Activated CD4-positive, CD25-positive, alpha-beta regulatory T cell (primary cell): ENCODE results near the gene LYRM2.

Source experiments
- DNase-seq, 4 experiments: peaks; one replicate each; lab custom pipeline; 2025; lab: John Stamatoyannopoulos, UW

Gene LYRM2, protein sequence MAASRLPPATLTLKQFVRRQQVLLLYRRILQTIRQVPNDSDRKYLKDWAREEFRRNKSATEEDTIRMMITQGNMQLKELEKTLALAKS

GRCh38 chr6:89638320-89639195, at the start of gene LYRM2:
Gene LYRM2, minus strand, starts transcription at chr6:89638747. Its CDS starts 31 bp downstream, at chr6:89638716.
- peak; percentile 84 to 90 (median 86) for DNase-seq

DNA sequence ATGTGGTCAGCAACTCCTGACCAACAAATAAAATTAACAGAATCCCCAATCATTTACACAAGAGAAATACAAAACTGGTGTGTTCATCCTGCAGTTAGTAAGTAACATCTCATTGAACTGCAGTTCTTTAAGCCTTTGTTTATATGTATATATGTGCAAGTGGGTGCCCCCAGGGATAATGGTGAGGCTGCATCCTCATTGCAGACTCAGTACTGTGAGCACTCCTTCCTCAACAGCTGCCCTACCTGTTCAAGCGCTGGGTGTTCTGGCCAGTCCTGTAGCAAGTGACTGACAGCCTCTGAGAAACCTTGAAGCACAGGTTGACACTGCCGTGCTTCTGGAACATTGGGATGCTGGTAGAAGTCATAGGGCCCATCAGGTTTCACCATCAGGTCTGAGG, 49.8 kb upstream of the LYRM2 start:
- no peak for DNase-seq

DNA sequence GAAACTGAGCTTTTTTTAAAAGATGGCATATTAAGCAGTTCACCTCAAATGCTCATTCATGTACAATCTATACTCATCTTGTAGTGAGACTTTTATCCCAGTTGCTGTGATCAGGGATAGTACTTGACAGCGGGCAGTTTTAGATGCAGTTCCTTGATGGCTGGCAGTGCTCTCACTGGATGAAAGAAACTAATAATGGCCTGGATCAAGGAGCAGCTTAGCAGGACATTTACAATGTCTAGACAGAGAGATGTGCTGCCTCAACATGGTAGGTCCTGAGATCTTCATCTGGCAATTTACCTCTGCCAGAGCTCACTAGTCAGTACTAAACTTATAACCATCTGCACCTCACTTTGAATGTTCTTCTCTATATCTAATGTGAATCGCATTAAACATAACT, 46.8 kb upstream of the LYRM2 start:
- DNase-seq = no peak

- DNase-seq = no peak
Observed at GRCh38 chr6:89682991-89683390, 44.4 kb upstream of the LYRM2 start.

DNA sequence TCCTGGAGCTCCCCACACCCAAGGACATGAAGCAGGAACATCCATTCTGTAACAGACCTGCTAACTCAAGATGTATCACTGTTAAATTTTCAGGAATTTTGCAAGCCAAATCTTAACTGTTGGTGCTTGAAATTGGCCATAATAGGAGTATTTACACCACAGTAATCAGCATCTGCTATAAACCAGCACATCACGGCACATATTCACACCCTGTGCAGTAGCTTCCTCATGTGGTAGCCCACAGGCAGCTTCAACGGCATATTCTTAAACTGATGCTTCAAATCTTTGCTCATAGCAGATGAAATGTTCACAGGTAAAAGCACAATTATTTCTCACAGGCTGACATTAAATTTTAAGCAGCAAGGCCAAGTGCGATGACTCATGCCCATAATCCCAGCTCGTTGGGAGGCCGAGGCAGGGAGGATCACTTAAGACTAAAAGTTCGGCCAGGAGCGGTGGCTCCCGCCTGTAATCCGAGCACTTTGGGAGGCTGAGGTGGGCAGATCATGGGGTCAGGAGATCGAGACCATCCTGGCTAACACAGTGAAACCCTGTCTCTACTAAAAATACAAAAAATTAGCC, 43.5 kb upstream of the LYRM2 start:
- DNase-seq = no peak

GRCh38 chr6:89680551-89680950, 42.0 kb upstream of the LYRM2 start:
- DNase-seq = no peak

- DNase-seq = no peak
Observed at GRCh38 chr6:89680150-89680549, 41.6 kb upstream of the LYRM2 start.

DNA sequence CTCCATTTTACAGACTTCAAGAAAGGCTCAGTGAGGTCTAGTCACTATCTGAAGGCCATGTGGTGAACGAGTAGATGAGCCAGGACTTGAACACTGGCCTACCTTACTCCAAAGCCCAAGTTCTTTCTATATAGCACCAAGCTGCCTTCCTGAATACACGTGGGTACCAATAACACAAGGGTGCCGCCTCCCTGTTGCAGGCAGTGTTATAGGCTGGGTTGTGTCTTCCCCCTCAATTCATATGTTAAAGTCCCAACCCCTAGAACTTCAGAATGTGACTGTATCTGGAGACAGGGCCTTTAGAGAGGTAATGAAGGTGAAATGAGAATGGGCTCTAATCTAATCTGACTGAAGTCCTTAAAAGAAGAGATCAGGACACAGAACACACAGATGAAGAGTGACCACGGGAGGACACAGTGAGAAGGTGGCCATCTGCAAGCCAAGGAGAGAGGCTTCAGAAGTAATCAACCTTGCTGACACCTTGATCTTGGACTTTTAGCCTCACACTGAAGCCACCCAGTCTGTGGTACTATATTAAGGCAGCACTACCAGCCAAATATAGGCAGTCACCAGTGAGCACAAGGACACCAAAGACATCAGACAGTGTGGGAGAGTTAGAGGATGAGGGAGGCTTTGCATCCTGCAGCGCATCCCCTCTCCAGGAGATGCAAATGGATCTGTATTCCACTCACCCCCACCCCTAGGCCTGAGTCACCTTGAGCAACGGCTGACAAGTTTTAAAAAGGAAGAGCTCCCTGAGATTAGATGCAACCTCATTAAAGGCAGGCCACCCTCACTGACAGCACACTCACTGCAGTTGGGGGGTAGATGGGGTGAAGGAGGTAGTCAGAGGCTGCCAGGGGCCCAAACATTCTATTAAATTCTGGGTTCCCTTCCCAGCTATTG, 40.9 kb upstream of the LYRM2 start:
- no peak for DNase-seq

DNA sequence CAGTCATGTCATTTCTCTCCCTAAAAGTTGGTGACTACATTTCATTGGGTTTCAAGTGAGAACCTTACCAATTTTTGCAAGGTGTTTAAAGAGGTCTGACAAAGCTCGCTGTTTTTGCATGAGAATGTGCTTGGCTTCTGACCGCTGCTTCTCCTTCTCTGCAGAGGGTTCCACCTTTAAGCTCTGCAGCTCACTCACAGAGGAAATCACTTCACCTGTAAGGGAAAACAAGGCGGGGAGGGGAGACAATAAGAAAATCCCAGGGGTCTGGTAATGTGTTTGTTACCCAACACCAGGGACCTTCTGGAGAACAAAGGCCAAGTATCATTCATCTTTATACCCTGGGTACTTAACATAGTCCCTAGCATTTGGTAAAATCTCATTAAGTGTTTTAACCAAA, 40.0 kb upstream of the LYRM2 start:
- no peak for DNase-seq

DNA sequence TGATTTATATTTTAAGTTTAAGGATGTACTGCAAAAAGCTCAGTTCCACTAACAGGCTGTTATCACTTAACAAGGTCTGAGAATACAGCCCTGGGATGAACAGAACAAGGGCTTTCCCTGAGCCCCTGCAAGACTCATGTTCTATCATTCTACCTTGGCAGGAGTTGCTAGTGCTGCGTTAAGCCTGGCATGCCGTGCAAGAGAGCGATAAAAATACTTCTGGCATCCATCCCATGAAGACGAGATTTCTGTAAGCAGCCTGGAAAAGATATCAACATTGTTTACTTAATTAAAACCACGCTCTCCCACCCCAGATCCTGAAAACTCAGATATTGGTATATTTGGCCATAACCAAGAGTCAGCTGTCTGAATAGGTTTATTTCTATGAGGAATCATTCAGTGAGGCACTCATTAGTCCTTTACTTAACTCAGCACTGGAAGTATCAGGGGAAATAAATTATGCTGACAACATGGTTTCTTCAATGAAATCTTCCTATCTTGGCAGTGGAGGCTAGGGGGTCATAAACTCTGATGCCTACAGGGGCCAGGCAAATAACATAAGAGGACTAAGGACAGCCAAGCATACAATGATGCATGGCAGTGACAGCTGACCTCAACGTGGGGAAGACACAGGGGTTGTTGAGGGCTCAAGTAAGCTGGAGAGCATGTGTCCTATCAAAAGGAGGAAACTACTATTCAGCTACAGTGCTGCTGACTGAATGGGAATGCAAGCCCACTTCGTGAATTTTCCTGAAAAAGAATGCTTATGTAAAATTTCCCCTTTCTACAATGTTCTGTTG, 37.6 kb upstream of the LYRM2 start:
- DNase-seq = no peak

DNA sequence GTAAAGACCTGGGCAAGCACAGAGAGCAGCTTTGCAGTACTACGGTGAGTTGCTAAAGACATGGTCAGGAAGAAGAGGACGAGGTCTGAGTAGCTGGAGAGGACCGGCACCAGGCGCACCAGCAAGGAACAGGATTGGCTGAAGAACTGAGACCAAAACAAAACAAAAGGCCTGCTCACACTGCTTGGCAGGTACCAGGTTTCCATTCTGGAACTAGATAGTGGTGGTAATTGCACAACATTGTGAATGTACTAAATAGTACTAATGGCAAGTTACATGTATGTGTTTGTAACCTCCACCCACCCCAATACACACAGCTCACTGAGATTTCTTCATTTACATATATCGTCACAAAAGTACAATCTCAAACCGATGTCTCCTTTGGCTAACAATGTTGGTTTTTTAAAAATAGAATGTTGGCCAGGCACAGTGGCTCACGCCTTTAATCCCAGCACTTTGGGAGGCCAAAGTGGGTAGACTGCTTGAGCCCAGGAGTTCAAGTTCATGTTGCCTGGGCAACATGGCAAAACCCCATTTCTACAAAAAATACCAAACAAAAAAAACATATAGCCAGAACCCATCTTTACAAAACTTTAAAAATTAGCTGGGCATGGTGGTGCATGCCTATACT, 32.5 kb upstream of the LYRM2 start:
- no peak for DNase-seq

- DNase-seq = no peak
Observed at GRCh38 chr6:89669002-89669401, 30.5 kb upstream of the LYRM2 start.

DNA sequence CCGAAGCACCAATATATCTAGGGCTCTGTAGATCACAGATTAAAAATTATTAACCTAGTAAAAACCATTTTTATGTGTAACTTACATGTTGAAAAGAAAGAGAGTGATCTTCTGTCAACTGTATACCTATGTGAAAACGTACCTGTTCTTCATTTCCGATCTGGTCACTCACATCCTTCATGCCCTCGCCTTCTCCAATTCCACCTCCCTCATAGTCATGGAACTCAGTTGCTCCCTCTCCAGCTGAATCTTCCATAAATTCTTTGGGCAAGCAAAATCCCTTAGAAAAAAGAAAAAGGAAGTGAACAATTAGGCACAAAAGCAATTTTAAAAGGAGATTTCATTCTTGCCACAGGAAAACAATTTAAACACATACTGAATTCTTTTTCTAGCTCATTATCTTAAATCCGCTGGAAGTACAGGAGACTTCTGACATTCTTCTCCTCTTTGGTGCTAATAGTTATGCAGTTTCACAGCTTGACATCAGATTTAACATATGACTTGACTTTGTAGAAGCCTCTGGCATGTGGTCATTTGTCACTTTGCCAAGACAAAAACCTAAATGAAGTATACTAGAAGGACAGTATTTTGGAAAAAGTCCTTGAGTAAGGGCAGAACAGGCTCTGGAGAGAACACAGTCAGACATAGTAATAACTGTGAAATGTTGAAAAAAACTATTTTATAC, 29.5 kb upstream of the LYRM2 start:
- no peak for DNase-seq

GRCh38 chr6:89662659-89663223, 24.2 kb upstream of the LYRM2 start:
- no peak for DNase-seq

DNA sequence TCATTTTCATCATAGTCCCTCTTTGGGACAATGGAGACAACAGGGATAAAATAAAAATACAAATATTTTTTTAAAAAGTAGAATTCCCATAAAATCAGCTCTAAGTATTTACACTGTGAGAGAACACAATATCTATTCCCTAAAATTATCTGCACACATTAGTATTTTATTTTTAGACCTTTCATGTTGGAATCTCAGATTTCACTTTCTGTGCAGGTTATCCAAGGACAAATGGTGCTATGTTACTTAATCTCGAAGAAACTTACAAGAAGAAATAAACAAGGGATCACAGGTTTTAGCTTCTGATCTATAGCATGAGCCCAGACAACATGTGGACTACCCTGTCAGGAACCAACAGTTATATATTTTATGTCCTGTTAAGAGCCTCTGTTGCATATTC, 23.0 kb upstream of the LYRM2 start:
- DNase-seq = no peak

DNA sequence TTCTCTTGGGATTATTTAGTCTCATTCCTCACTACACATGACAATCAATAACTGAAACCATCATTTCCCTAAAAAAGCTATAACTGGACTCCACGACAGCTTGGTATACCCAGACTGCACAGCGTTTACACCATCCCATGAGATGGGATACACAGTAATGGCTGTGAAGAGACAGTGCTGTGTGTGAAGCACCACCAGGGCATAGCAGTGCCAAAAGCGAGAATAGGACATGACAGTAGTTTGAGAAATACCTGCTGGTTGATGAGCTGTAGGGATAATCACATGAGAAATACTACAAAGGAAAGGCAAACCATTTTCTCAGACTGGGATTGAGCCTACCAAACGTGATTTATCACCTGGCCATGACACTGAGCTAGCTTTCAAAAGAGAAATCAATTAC, 22.4 kb upstream of the LYRM2 start:
- DNase-seq = no peak

GRCh38 chr6:89657445-89658158, 19.1 kb upstream of the LYRM2 start:
- DNase-seq = no peak

DNA sequence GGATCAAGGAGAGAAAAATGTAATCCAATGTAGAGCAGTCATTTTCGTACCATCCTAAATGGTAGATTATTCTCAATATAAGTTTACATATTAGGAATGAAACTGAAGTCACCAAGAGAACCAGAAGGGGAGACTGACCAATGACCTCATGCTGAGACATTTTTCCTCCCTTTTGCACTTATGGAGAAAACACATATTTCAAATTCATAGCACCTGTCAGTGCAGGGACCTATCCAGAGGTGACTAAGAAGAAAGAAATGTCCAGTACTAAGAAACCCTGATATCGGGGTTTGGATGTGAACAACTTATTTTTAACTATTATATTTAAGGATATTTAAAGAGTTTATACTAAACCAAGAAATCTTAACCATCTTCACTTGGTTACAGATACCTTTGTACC, 16.6 kb upstream of the LYRM2 start:
- DNase-seq = no peak

DNA sequence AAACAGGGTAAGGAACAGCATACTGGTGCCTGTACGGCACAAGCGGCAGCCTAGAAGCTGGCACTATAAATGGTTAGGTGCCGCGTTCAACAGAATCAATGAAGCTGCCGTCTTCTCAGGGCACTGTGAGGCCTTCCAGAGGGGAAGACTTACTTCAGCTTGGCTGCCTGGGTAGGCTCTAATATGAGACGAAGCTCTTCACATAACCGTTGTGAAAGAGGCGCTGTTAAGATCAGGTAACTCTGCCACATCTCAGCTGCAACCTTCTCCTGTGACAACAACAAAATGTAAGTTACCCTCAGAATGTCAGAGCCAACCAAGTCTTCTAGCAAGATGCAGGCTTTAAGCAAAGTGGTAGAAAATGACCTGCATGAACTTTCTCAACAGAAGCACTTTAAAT, 12.0 kb upstream of the LYRM2 start:
- DNase-seq = no peak

- no peak for DNase-seq
Observed at GRCh38 chr6:89649682-89650081, 11.1 kb upstream of the LYRM2 start.
